Smooth muscle cell (in vitro differentiated cells): ENCODE results near the gene DTNBP1. TPM values are rescaled to one million over a fixed set of nuclear protein-coding genes. Genes with fewer than 3 reads are reported as not detected.

Source experiments
- DNase-seq: peaks from one replicate; lab custom pipeline; 2025; ENCODE audit not compliant: unreplicated experiment; lab: John Stamatoyannopoulos, UW
- H2AFZ ChIP-seq: fragments of 200-600 bp; sonication (generic); 2 replicates; pipeline ENCODE4 v1.6.0; 2016; ENCODE audit warnings: antibody characterized with exemption, low read depth, mild to moderate bottlenecking
- H3F3A ChIP-seq: fragments of 200-600 bp; sonication (generic); 2 replicates; pipeline ENCODE4 v1.6.0; 2017; ENCODE audit warnings: antibody characterized with exemption, low read depth
- H3K27ac ChIP-seq: fragments of 200-600 bp; sonication (generic); 2 replicates; pipeline ENCODE4 v1.5.1; 2016; ENCODE audit warnings: low read depth, mild to moderate bottlenecking
- H3K27me3 ChIP-seq: fragments of 200-600 bp; sonication (generic); 2 replicates; pipeline ENCODE4 v1.6.1; 2016; ENCODE audit warnings: low read depth, mild to moderate bottlenecking
- H3K36me3 ChIP-seq: fragments of 200-600 bp; sonication (generic); 2 replicates; pipeline ENCODE4 v1.5.1; 2016; ENCODE audit warnings: low read depth
- H3K4me1 ChIP-seq: fragments of 200-600 bp; sonication (generic); 2 replicates; pipeline ENCODE4 v1.5.1; 2016; ENCODE audit warnings: low read depth
- H3K4me2 ChIP-seq: fragments of 200-600 bp; sonication (generic); 2 replicates; pipeline ENCODE4 v1.6.0; 2016; ENCODE audit warnings: mild to moderate bottlenecking
- H3K4me3 ChIP-seq: fragments of 200-600 bp; sonication (generic); 2 replicates; pipeline ENCODE4 v1.5.1; 2016; ENCODE audit warnings: mild to moderate bottlenecking
- H3K79me2 ChIP-seq: fragments of 200-600 bp; sonication (generic); 2 replicates; pipeline ENCODE4 v1.6.0; 2016; ENCODE audit warnings: low read depth, mild to moderate bottlenecking
- H3K9ac ChIP-seq: fragments of 200-600 bp; sonication (generic); 2 replicates; pipeline ENCODE4 v1.6.0; 2016; ENCODE audit warnings: low read depth
- H3K9me3 ChIP-seq: fragments of 200-600 bp; sonication (generic); replicated peaks from 2 replicates; pipeline ENCODE4 v1.5.1; 2016; ENCODE audit warnings: low read depth
- H4K20me1 ChIP-seq: fragments of 200-600 bp; sonication (generic); 2 replicates; pipeline ENCODE4 v1.6.0; 2016; ENCODE audit warnings: low read depth
- WGBS: methylation state at CpG from one replicate; pipeline ENCODE4 v1.1.7; 2016; ENCODE audit warnings: low lambda C conversion rate; 5-methylcytosine and 5-hydroxymethylcytosine counted together
- polyA plus RNA-seq: library from polyadenylated mRNA; unstranded; fragments of >200 nt; fragmentation: Nextera tagmentation; extraction: Ambion mirVana; gene quantifications from 2 replicates; pipeline ENCODE4 v1.2.1, GENCODE V29; 2016
- total RNA-seq: library from RNA; depleted of rRNA; stranded (reverse); fragments of >200 nt; gene quantifications from 2 replicates; pipeline ENCODE4 v1.2.3, GENCODE V29; 2014
- TF ChIP-seq, protein P1 (sequence below): fragments of 200-600 bp; sonication (generic); IDR thresholded peaks from 2 replicates; pipeline ENCODE4 v1.5.1; 2017; ENCODE audit warnings: borderline replicate concordance, mild to moderate bottlenecking, antibody characterized with exemption; ENCODE audit not compliant: insufficient read depth, poor library complexity, severe bottlenecking

DTNBP1 gene
- total and polyA plus RNA-seq, 2 experiments from 2014 or later: 11.9 to 24.2 TPM

DNA sequence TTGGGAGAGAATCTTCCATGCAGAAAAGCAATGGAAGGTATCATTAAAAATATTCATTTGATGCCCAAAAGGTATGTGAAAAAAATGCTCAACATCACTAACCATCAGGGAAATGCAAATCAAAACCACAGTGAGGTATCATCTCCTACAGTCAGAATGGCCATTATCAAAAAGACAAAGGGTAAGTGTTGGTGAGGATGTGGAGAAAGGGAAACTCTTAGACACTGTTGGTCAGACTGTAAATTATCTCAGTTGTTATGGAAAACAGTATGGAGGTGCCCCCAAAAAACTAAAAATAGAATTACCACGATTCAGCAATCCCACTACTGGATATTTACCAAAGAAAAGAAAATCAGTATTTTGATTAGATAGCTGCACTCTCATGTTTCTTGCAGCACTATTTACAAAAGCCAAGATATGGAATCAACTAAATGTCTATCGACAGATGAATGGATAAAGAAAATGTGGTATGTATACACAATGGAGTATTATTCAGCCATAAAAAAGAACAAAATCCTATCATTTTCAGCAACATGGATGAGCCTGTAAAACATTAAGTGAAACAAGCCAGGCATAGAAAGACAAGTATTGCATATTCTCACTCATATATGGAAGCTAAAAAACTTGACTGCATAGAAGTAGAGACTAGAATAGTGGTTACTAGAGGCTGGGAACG, 84.0 kb downstream of the DTNBP1 start:
- Histone ChIP-seq H3F3A (no peaks in the 10 kb centered on the region), H3K27ac (no peak overlapping the region), H3K4me1 (no peaks in the 10 kb centered on the region), H2AFZ (no peak overlapping the region), H4K20me1 (no peaks in the 10 kb centered on the region), H3K36me3 (no peaks in the 10 kb centered on the region), H3K9ac (no peak overlapping the region), H3K4me3 (no peak overlapping the region), H3K9me3 (no peaks in the 10 kb centered on the region), H3K27me3 (no peaks in the 10 kb centered on the region), H3K79me2 (no peaks in the 10 kb centered on the region), H3K4me2 (no peak overlapping the region)
- TF ChIP-seq, protein P1, sequence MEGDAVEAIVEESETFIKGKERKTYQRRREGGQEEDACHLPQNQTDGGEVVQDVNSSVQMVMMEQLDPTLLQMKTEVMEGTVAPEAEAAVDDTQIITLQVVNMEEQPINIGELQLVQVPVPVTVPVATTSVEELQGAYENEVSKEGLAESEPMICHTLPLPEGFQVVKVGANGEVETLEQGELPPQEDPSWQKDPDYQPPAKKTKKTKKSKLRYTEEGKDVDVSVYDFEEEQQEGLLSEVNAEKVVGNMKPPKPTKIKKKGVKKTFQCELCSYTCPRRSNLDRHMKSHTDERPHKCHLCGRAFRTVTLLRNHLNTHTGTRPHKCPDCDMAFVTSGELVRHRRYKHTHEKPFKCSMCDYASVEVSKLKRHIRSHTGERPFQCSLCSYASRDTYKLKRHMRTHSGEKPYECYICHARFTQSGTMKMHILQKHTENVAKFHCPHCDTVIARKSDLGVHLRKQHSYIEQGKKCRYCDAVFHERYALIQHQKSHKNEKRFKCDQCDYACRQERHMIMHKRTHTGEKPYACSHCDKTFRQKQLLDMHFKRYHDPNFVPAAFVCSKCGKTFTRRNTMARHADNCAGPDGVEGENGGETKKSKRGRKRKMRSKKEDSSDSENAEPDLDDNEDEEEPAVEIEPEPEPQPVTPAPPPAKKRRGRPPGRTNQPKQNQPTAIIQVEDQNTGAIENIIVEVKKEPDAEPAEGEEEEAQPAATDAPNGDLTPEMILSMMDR: no peak
- no peak for DNase-seq
- WGBS: 71% methylated on average over 3 of the region's 3 CpGs

DNA sequence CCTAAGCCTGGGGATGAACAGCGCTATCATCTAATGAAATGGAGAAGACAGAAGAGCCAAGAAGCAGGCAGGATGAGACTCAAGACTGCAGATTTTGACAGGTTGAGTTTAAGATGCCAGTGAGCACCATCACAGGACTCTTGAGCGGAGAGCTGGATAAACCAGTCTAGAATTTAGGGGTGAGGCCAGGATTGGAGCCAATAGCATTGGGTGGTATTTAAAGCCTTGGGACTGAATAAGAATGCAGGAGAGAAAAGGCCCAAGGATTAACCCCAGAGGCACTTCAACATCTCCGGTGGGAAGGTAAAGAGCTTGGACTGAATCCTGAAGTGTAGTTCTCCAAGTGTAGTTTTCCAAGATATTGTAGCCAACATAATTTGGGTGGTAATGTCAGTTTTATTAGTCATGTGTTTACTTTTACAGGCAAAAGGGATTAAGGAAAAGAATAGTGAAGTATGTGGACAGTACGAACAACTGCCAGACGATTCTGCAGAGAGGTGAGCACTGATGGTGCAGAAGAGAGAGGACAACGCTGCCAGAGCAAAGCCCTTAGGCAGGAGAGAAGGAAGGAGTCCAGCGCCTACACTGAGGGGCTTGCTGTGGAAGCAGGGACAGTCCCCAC, 85.2 kb downstream of the DTNBP1 start:
- H3K9ac ChIP-seq: no peak overlapping the region
- no peak overlapping the region for H2AFZ ChIP-seq
- no peaks in the 10 kb centered on the region for H3K27me3 ChIP-seq
- WGBS: 64% methylated on average over 7 of the region's 7 CpGs
- no peak overlapping the region for H3K4me2 ChIP-seq
- TF ChIP-seq, protein P1: no peak
- H3K4me1 ChIP-seq: no peaks in the 10 kb centered on the region
- no peak overlapping the region for H3K27ac ChIP-seq
- H3K4me3 ChIP-seq: no peak overlapping the region
- H4K20me1 ChIP-seq: no peaks in the 10 kb centered on the region
- H3F3A ChIP-seq: no peaks in the 10 kb centered on the region
- no peak for DNase-seq
- H3K79me2 ChIP-seq: no peaks in the 10 kb centered on the region
- no peaks in the 10 kb centered on the region for H3K36me3 ChIP-seq
- H3K9me3 ChIP-seq: no peaks in the 10 kb centered on the region

DNA sequence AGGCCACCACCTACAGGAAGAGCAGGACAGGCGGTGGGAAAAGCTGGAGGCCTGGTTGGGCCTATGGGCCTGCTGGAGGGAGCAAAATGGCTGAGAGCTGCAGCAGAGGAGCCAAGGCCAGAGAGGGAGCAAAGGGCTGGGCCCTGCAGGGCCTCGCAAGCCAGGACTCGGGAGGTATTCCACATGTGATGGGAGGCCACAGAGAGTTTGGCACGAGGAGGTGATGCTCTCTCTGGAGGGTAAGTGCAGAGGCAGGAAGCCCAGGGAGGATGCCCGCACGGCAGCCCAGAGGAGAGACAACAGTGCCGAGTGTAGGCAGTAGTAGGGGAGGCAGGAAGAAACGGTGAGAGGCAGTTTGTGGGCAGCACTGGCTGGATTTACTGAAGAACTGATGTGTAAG, 85.7 kb downstream of the DTNBP1 start:
- TF ChIP-seq, protein P1: no peak
- no peak overlapping the region for H3K4me3 ChIP-seq

More for the DNA sequence above, 85.7 kb downstream of the DTNBP1 start:
- no peaks in the 10 kb centered on the region for H4K20me1 ChIP-seq
- H3K9ac ChIP-seq: no peak overlapping the region
- H3K4me1 ChIP-seq: no peaks in the 10 kb centered on the region
- no peak overlapping the region for H3K27ac ChIP-seq
- H3K27me3 ChIP-seq: no peaks in the 10 kb centered on the region
- H3K79me2 ChIP-seq: no peaks in the 10 kb centered on the region
- 92% methylated on average over 8 of the region's 8 CpGs for WGBS
- no peak for DNase-seq
- H3F3A ChIP-seq: no peaks in the 10 kb centered on the region
- no peaks in the 10 kb centered on the region for H3K9me3 ChIP-seq
- H2AFZ ChIP-seq: no peak overlapping the region
- H3K36me3 ChIP-seq: no peaks in the 10 kb centered on the region
- no peak overlapping the region for H3K4me2 ChIP-seq
